Measurements from ENCODE around the gene LRP11. TPM values are rescaled to one million over a fixed set of nuclear protein-coding genes. Genes with fewer than 3 reads are reported as not detected.

Gene LRP11
- 87.3 and 103 TPM in 2 replicates for total RNA-seq

GRCh38 chr6:149863698-149864577 lies at the start of gene LRP11:
Gene LRP11 (minus strand): TSS chr6:149864359. CDS start chr6:149864020, 339 bp downstream.

GRCh38 chr6:149897855-149898744 lies 33.9 kb upstream of the LRP11 start, which contains the start of gene RAET1E:
Gene RAET1E (minus strand): TSS chr6:149898113. CDS start chr6:149890901, 7,212 bp downstream.

Other genes starting within 250 kb of the LRP11 start
- gene KATNA1, start 215.6 kb downstream of the LRP11 start, total RNA-seq: 13.4 and 18.2 TPM in 2 replicates
- 7.4 and 14.6 TPM in 2 replicates for gene LATS1, start 146.3 kb downstream of the LRP11 start, total RNA-seq
- gene NUP43, start 117.8 kb downstream of the LRP11 start, total RNA-seq: 12.4 and 20.5 TPM in 2 replicates
- gene PCMT1, start 114.6 kb downstream of the LRP11 start, total RNA-seq: 140 and 179 TPM in 2 replicates
- 13.7 and 16.3 TPM in 2 replicates for gene RAET1E, start 33.8 kb upstream of the LRP11 start, total RNA-seq
- gene RAET1G, start 58.8 kb upstream of the LRP11 start, total RNA-seq: 30.8 and 34.7 TPM in 2 replicates
- gene ULBP2, start 77.7 kb upstream of the LRP11 start, total RNA-seq: 13.0 and 14.1 TPM in 2 replicates
- 0.05 and 0.28 TPM in 2 replicates for gene ULBP1, start 99.6 kb upstream of the LRP11 start, total RNA-seq
- gene RAET1L, start 161.2 kb upstream of the LRP11 start, total RNA-seq: 23.0 and 27.2 TPM in 2 replicates
- 12.1 and 14.7 TPM in 2 replicates for gene ULBP3, start 204.8 kb upstream of the LRP11 start, total RNA-seq